ENCODE measurements around the gene EMCN. TPM values are rescaled to one million over a fixed set of nuclear protein-coding genes. Genes with fewer than 3 reads are reported as not detected.
"Not testable (repeated sequence)": the region's sequence is repeated elsewhere in the genome, so short reads cannot be mapped to it uniquely, and the experiment has no call there.

The EMCN gene
- total RNA-seq, 1 experiment from 2014 or later, result not detected

GRCh38 chr4:100391086-100391485 lies 126.7 kb downstream of the EMCN start:
- intact Hi-C loops (cut with micrococcal nuclease; ENCODE audit: unreplicated experiment), result no loop called here
- Histone ChIP-seq H3K27ac (ENCODE audit: low read length) (no peak overlapping the region), H3K4me3 (ENCODE audit: low read depth in 2 of 2, low read length in 2 of 2) (no peak overlapping the region), H3K9me3 (ENCODE audit: control insufficient read depth, insufficient read depth, low read depth, low read length) (no peaks in the 10 kb centered on the region), H3K4me1 (ENCODE audit: control insufficient read depth, insufficient read depth, low read length) (no peaks in the 10 kb centered on the region), H3K27me3 (ENCODE audit: control insufficient read depth, insufficient read depth, low read length) (no peaks in the 10 kb centered on the region), H3K36me3 (ENCODE audit: control insufficient read depth, insufficient read depth, low read length) (no peaks in the 10 kb centered on the region)
- TF ChIP-seq SIN3A (IDR thresholded peaks at IDR 0.05; ENCODE audit: borderline replicate concordance, insufficient read depth, low read depth, low read length) (no peak), POLR2AphosphoS5 (IDR thresholded peaks at IDR 0.05; ENCODE audit: low read depth, low read length) (no peak), CTCF (IDR thresholded peaks at IDR 0.05) (no peak), TCF7L2 (IDR thresholded peaks at IDR 0.05; ENCODE audit: low read depth, low read length) (no peak), REST (IDR thresholded peaks at IDR 0.05; ENCODE audit: insufficient read depth in 1 of 2, low read depth in 2 of 2, low read length in 1 of 2) (no peak)
- BruUV-seq (replicated peaks), result no TSS peak
- ChIA-PET CTCF (no interaction called here), POLR2A (no interaction called here)
- no peak for DNase-seq (ENCODE audit: low read depth, low spot score)
- in situ Hi-C loops (cut with HindIII; ENCODE audit: low pct_unique_long_range_greater_than_20kb, low sequenced_read_pairs), result no loop called here
- ATAC-seq, result no peak

- TF ChIP-seq CTCF (IDR thresholded peaks at IDR 0.05) (no peak), TCF7L2 (IDR thresholded peaks at IDR 0.05; ENCODE audit: low read depth, low read length) (no peak)
- no TSS peak for BruUV-seq (replicated peaks)
- Histone ChIP-seq H3K4me1 (ENCODE audit: control insufficient read depth, insufficient read depth, low read length) (no peaks in the 10 kb centered on the region), H3K4me3 (ENCODE audit: low read depth in 2 of 2, low read length in 2 of 2) (no peak overlapping the region), H3K9me3 (ENCODE audit: control insufficient read depth, insufficient read depth, low read depth, low read length) (no peaks in the 10 kb centered on the region), H3K27ac (ENCODE audit: low read length) (no peak overlapping the region), H3K36me3 (ENCODE audit: control insufficient read depth, insufficient read depth, low read length) (no peaks in the 10 kb centered on the region), H3K27me3 (ENCODE audit: control insufficient read depth, insufficient read depth, low read length) (no peaks in the 10 kb centered on the region)
- ChIA-PET CTCF (no interaction called here), POLR2A (no interaction called here)
- DNase-seq (ENCODE audit: low read depth, low spot score) (no peak), ATAC-seq (no peak)
- in situ Hi-C loops (cut with HindIII; ENCODE audit: low pct_unique_long_range_greater_than_20kb, low sequenced_read_pairs), result no loop called here
- intact Hi-C loops (cut with micrococcal nuclease; ENCODE audit: unreplicated experiment), result no loop called here
These were observed 131.6 kb downstream of the EMCN start for GRCh38 chr4:100386270-100386669.

- H3K4me3 ChIP-seq (ENCODE audit: low read depth in 2 of 2, low read length in 2 of 2); BruUV-seq (replicated peaks); H3K36me3 ChIP-seq (ENCODE audit: control insufficient read depth, insufficient read depth, low read length); H3K27ac ChIP-seq (ENCODE audit: low read length); DNase-seq (ENCODE audit: low read depth, low spot score); H3K27me3 ChIP-seq (ENCODE audit: control insufficient read depth, insufficient read depth, low read length); H3K4me1 ChIP-seq (ENCODE audit: control insufficient read depth, insufficient read depth, low read length); intact Hi-C loops (cut with micrococcal nuclease; ENCODE audit: unreplicated experiment); ATAC-seq; in situ Hi-C loops (cut with HindIII; ENCODE audit: low pct_unique_long_range_greater_than_20kb, low sequenced_read_pairs); H3K9me3 ChIP-seq (ENCODE audit: control insufficient read depth, insufficient read depth, low read depth, low read length); CTCF ChIA-PET: not testable (repeated sequence)
- POLR2A ChIA-PET, result interaction anchor here (0.6 kb wide), 1 partner anchor 1957 kb away, joined by 4 read pairs; no protein-coding TSS in a partner anchor
These were observed 137.4 kb downstream of the EMCN start for GRCh38 chr4:100380401-100380800.

All from Panc1 (cell line).